Endodermal cell (in vitro differentiated cells): Measurements from ENCODE around the gene TBC1D21. TPM values are rescaled to one million over a fixed set of nuclear protein-coding genes. Genes with fewer than 3 reads are reported as not detected.

Experiments used
- DNase-seq: peaks from one replicate; pipeline ENCODE4 v3.0.0-alpha.2; 2017
- H3K27ac ChIP-seq: 2 replicates; pipeline ENCODE4 v1.5.1; 2013; ENCODE audit warnings: mild to moderate bottlenecking, low read depth, low read length, moderate library complexity
- H3K27me3 ChIP-seq: 2 replicates; pipeline ENCODE4 v1.6.1; 2013; ENCODE audit warnings: mild to moderate bottlenecking, low read length, moderate library complexity; ENCODE audit not compliant: insufficient read depth, control insufficient read depth, poor library complexity, severe bottlenecking
- H3K36me3 ChIP-seq: 2 replicates; pipeline ENCODE4 v1.7.0; 2013; ENCODE audit warnings: mild to moderate bottlenecking, low read length, moderate library complexity; ENCODE audit not compliant: control insufficient read depth, insufficient read depth
- H3K4me1 ChIP-seq: one replicate; pipeline ENCODE4 v1.7.0; 2013; ENCODE audit warnings: low read length; ENCODE audit not compliant: control insufficient read depth, insufficient read depth
- H3K4me3 ChIP-seq: 2 replicates; pipeline ENCODE4 v1.5.1; 2013; ENCODE audit warnings: mild to moderate bottlenecking, low read length, moderate library complexity
- H3K9ac ChIP-seq: 2 replicates; pipeline ENCODE4 v1.6.1; 2013; ENCODE audit warnings: mild to moderate bottlenecking, low read length, moderate library complexity; ENCODE audit not compliant: poor library complexity, severe bottlenecking; ENCODE audit errors: extremely low read depth
- H3K9me3 ChIP-seq: 2 replicates; pipeline ENCODE4 v1.6.1; 2013; ENCODE audit warnings: mild to moderate bottlenecking, low read length, moderate library complexity; ENCODE audit not compliant: control insufficient read depth
- H3K27ac Mint-ChIP-seq: 2 replicates; pipeline ENCODE4 v1.8.0; 2020; ENCODE audit warnings: mixed read lengths
- H3K27me3 Mint-ChIP-seq: 2 replicates; pipeline ENCODE4 v1.8.0; 2021; ENCODE audit warnings: mild to moderate bottlenecking, mixed read lengths; ENCODE audit not compliant: insufficient read depth
- H3K36me3 Mint-ChIP-seq: 2 replicates; pipeline ENCODE4 v1.8.0; 2020; ENCODE audit warnings: low read depth, mixed read lengths
- H3K4me1 Mint-ChIP-seq: 2 replicates; pipeline ENCODE4 v1.8.0; 2020; ENCODE audit warnings: mixed read lengths
- H3K4me3 Mint-ChIP-seq: 2 replicates; pipeline ENCODE4 v1.8.0; 2020; ENCODE audit warnings: mild to moderate bottlenecking, moderate library complexity, mixed read lengths
- H3K9me3 Mint-ChIP-seq: 2 replicates; pipeline ENCODE4 v1.8.0; 2020; ENCODE audit warnings: mild to moderate bottlenecking, mixed read lengths
- WGBS, 2 experiments: methylation state at CpG; one replicate each; pipeline versions ENCODE4 v1.1.5 to v1.1.7; 2013; ENCODE audit warnings: missing lambda C conversion rate in 2 of 2, mixed read lengths in 1 of 2; ENCODE audit not compliant: insufficient coverage in 1 of 2, insufficient read length in 1 of 2; 5-methylcytosine and 5-hydroxymethylcytosine counted together
- total RNA-seq, 2 donors: library from RNA; stranded (reverse); fragmentation: NEBNext Ultra II Directional in 1 of 2; extraction: Animal tissue kit (Norgen Biotek cat#: 25700) in 1 of 2; gene quantifications; 2 replicates in 1 of 2; 3 replicates in 1 of 2; pipeline ENCODE4 v1.2.1, GENCODE V29; 2021
- TF ChIP-seq, protein P1 (sequence below): fragments of 200-600 bp; sonication (generic); conservative IDR thresholded peaks from 2 replicates; pipeline ENCODE4 v1.5.0; 2021; ENCODE audit warnings: antibody characterized with exemption, mild to moderate bottlenecking

The TBC1D21 gene
- total RNA-seq, 2 donors from 2014 or later = not detected

GRCh38 chr15:73851689-73852088 is 21.7 kb upstream of the TBC1D21 start:
- Mint-ChIP-seq H3K27ac (no peak overlapping the region), H3K27me3 (peaks cover under 1% of the 10 kb centered on the region)

GRCh38 chr15:73852507-73852906 is 20.9 kb upstream of the TBC1D21 start:
- Mint-ChIP-seq H3K9me3 (no peaks in the 10 kb centered on the region), H3K27ac (no peak overlapping the region), H3K4me3 (no peak overlapping the region), H3K27me3 (no peaks in the 10 kb centered on the region), H3K36me3 (no peaks in the 10 kb centered on the region), H3K4me1 (no peaks in the 10 kb centered on the region)
- no peak overlapping the region for H3K27ac ChIP-seq
- no peak overlapping the region for H3K9ac ChIP-seq
- no peaks in the 10 kb centered on the region for H3K4me1 ChIP-seq
- H3K9me3 ChIP-seq = no peaks in the 10 kb centered on the region
- H3K27me3 ChIP-seq = no peaks in the 10 kb centered on the region
- 78 to 83% methylated on average over 5 of the region's 5 CpGs for WGBS, 2 experiments
- H3K4me3 ChIP-seq = no peak overlapping the region
- no peak for DNase-seq
- TF ChIP-seq, protein P1, sequence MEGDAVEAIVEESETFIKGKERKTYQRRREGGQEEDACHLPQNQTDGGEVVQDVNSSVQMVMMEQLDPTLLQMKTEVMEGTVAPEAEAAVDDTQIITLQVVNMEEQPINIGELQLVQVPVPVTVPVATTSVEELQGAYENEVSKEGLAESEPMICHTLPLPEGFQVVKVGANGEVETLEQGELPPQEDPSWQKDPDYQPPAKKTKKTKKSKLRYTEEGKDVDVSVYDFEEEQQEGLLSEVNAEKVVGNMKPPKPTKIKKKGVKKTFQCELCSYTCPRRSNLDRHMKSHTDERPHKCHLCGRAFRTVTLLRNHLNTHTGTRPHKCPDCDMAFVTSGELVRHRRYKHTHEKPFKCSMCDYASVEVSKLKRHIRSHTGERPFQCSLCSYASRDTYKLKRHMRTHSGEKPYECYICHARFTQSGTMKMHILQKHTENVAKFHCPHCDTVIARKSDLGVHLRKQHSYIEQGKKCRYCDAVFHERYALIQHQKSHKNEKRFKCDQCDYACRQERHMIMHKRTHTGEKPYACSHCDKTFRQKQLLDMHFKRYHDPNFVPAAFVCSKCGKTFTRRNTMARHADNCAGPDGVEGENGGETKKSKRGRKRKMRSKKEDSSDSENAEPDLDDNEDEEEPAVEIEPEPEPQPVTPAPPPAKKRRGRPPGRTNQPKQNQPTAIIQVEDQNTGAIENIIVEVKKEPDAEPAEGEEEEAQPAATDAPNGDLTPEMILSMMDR = no peak
- no peaks in the 10 kb centered on the region for H3K36me3 ChIP-seq

More at GRCh38 chr15:73851689-73852088, 21.7 kb upstream of the TBC1D21 start:
- Histone ChIP-seq H3K27ac (no peak overlapping the region), H3K27me3 (no peaks in the 10 kb centered on the region), H3K9me3 (no peaks in the 10 kb centered on the region), H3K9ac (no peak overlapping the region), H3K4me1 (no peaks in the 10 kb centered on the region), H3K4me3 (no peak overlapping the region), H3K36me3 (no peaks in the 10 kb centered on the region)
- DNase-seq = peak; percentile 93
- no peaks in the 10 kb centered on the region for H3K36me3 Mint-ChIP-seq
- no peak overlapping the region for H3K4me3 Mint-ChIP-seq
- no peaks in the 10 kb centered on the region for H3K4me1 Mint-ChIP-seq
- 20 to 21% methylated on average over 2 to 4 of the region's 4 CpGs for WGBS, 2 experiments
- no peaks in the 10 kb centered on the region for H3K9me3 Mint-ChIP-seq
- TF ChIP-seq, protein P1 = no peak

GRCh38 chr15:73854265-73854664 is 19.1 kb upstream of the TBC1D21 start:
- H3K9me3 Mint-ChIP-seq = no peaks in the 10 kb centered on the region
- 77 to 85% methylated on average over 3 to 4 of the region's 4 CpGs for WGBS, 2 experiments
- H3K27ac ChIP-seq = no peak overlapping the region
- no peaks in the 10 kb centered on the region for H3K9me3 ChIP-seq
- H3K27me3 Mint-ChIP-seq = no peaks in the 10 kb centered on the region
- H3K4me1 Mint-ChIP-seq = no peaks in the 10 kb centered on the region
- H3K4me1 ChIP-seq = no peaks in the 10 kb centered on the region
- H3K27me3 ChIP-seq = no peaks in the 10 kb centered on the region
- no peaks in the 10 kb centered on the region for H3K36me3 Mint-ChIP-seq
- H3K4me3 ChIP-seq = no peak overlapping the region
- no peaks in the 10 kb centered on the region for H3K36me3 ChIP-seq
- DNase-seq = no peak
- H3K27ac Mint-ChIP-seq = no peak overlapping the region
- TF ChIP-seq, protein P1 = no peak
- H3K4me3 Mint-ChIP-seq = no peak overlapping the region
- no peak overlapping the region for H3K9ac ChIP-seq
